Measurements from ENCODE around the gene FEN1.

Gene FEN1

GRCh38 chr11:61805146-61805545 is 12.4 kb downstream of the FEN1 start:
- no peaks in the 10 kb centered on the region for H3K4me1 ChIP-seq (ENCODE audit: control insufficient read depth in 1 of 2, insufficient read depth in 2 of 2, low read length in 2 of 2)
- no peaks in the 10 kb centered on the region for H3K27me3 ChIP-seq (ENCODE audit: low read depth, low read length)
- H3K9me3 ChIP-seq (ENCODE audit: control insufficient read depth in 1 of 2, low read length in 2 of 2) = no peaks in the 10 kb centered on the region
- no peak overlapping the region for H3K4me3 ChIP-seq (ENCODE audit: low read depth in 1 of 2, low read length in 2 of 2)
- H3K27ac ChIP-seq (ENCODE audit: low read length) = no peak overlapping the region
- peaks cover 29 to 40% of the 10 kb centered on the region in 2 donors for H3K36me3 ChIP-seq (ENCODE audit: control insufficient read depth in 1 of 2, insufficient read depth in 2 of 2, low read length in 2 of 2)

- H3K36me3 ChIP-seq (ENCODE audit: control insufficient read depth in 1 of 2, insufficient read depth in 2 of 2, low read length in 2 of 2) = peaks cover 30 to 54% of the 10 kb centered on the region in 2 donors
- no peaks in the 10 kb centered on the region for H3K4me1 ChIP-seq (ENCODE audit: control insufficient read depth in 1 of 2, insufficient read depth in 2 of 2, low read length in 2 of 2)
- no peak overlapping the region for H3K27ac ChIP-seq (ENCODE audit: low read length)
- no peaks in the 10 kb centered on the region for H3K27me3 ChIP-seq (ENCODE audit: low read depth, low read length)
- H3K9me3 ChIP-seq (ENCODE audit: control insufficient read depth in 1 of 2, low read length in 2 of 2) = no peaks in the 10 kb centered on the region
- H3K4me3 ChIP-seq (ENCODE audit: low read depth in 1 of 2, low read length in 2 of 2) = no peak overlapping the region
Measured at GRCh38 chr11:61806785-61807184, 14.1 kb downstream of the FEN1 start.

- Histone ChIP-seq H3K27ac (ENCODE audit: low read length) (no peak overlapping the region), H3K36me3 (ENCODE audit: control insufficient read depth in 1 of 2, insufficient read depth in 2 of 2, low read length in 2 of 2) (peaks cover 29 to 38% of the 10 kb centered on the region in 2 donors), H3K27me3 (ENCODE audit: low read depth, low read length) (no peaks in the 10 kb centered on the region), H3K9me3 (ENCODE audit: control insufficient read depth in 1 of 2, low read length in 2 of 2) (no peaks in the 10 kb centered on the region), H3K4me3 (ENCODE audit: low read depth in 1 of 2, low read length in 2 of 2) (no peak overlapping the region), H3K4me1 (ENCODE audit: control insufficient read depth in 1 of 2, insufficient read depth in 2 of 2, low read length in 2 of 2) (peaks cover 0 to 3% of the 10 kb centered on the region in 2 donors)
Measured at GRCh38 chr11:61810671-61811175, 18.0 kb downstream of the FEN1 start.

- Histone ChIP-seq H3K27me3 (ENCODE audit: low read depth, low read length) (no peaks in the 10 kb centered on the region), H3K36me3 (ENCODE audit: control insufficient read depth in 1 of 2, insufficient read depth in 2 of 2, low read length in 2 of 2) (peaks cover 26 to 32% of the 10 kb centered on the region in 2 donors), H3K4me1 (ENCODE audit: control insufficient read depth in 1 of 2, insufficient read depth in 2 of 2, low read length in 2 of 2) (peaks cover 0 to 9% of the 10 kb centered on the region in 2 donors), H3K9me3 (ENCODE audit: control insufficient read depth in 1 of 2, low read length in 2 of 2) (no peaks in the 10 kb centered on the region), H3K27ac (ENCODE audit: low read length) (no peak overlapping the region), H3K4me3 (ENCODE audit: low read depth in 1 of 2, low read length in 2 of 2) (no peak overlapping the region)
Measured at GRCh38 chr11:61811831-61812230, 19.1 kb downstream of the FEN1 start.

- Histone ChIP-seq H3K27ac (ENCODE audit: low read length) (no peak overlapping the region), H3K36me3 (ENCODE audit: control insufficient read depth in 1 of 2, insufficient read depth in 2 of 2, low read length in 2 of 2) (peaks cover 26 to 31% of the 10 kb centered on the region in 2 donors)
Measured at GRCh38 chr11:61812736-61813411, 20.2 kb downstream of the FEN1 start.

GRCh38 chr11:61814247-61814957 is 21.7 kb downstream of the FEN1 start:
- peak overlapping the region; percentile 69 to 70 for H3K4me3 ChIP-seq (ENCODE audit: low read depth in 1 of 2, low read length in 2 of 2)
- no peaks in the 10 kb centered on the region for H3K27me3 ChIP-seq (ENCODE audit: low read depth, low read length)

More at GRCh38 chr11:61812736-61813411, 20.2 kb downstream of the FEN1 start:
- Histone ChIP-seq H3K27me3 (ENCODE audit: low read depth, low read length) (no peaks in the 10 kb centered on the region), H3K4me3 (ENCODE audit: low read depth in 1 of 2, low read length in 2 of 2) (no peak overlapping the region), H3K4me1 (ENCODE audit: control insufficient read depth in 1 of 2, insufficient read depth in 2 of 2, low read length in 2 of 2) (peaks cover 0 to 9% of the 10 kb centered on the region in 2 donors), H3K9me3 (ENCODE audit: control insufficient read depth in 1 of 2, low read length in 2 of 2) (no peaks in the 10 kb centered on the region)

GRCh38 chr11:61814958-61815789 is 22.5 kb downstream of the FEN1 start:
- H3K9me3 ChIP-seq (ENCODE audit: control insufficient read depth in 1 of 2, low read length in 2 of 2) = no peaks in the 10 kb centered on the region
- peak overlapping the region; percentile 89 for H3K27ac ChIP-seq (ENCODE audit: low read length)
- H3K36me3 ChIP-seq (ENCODE audit: control insufficient read depth in 1 of 2, insufficient read depth in 2 of 2, low read length in 2 of 2) = peaks cover 17 to 23% of the 10 kb centered on the region in 2 donors
- H3K4me3 ChIP-seq (ENCODE audit: low read depth in 1 of 2, low read length in 2 of 2) = peak overlapping the region; percentile 69 to 70
- no peaks in the 10 kb centered on the region for H3K27me3 ChIP-seq (ENCODE audit: low read depth, low read length)
- peaks cover 0 to 9% of the 10 kb centered on the region in 2 donors for H3K4me1 ChIP-seq (ENCODE audit: control insufficient read depth in 1 of 2, insufficient read depth in 2 of 2, low read length in 2 of 2)

More at GRCh38 chr11:61814247-61814957, 21.7 kb downstream of the FEN1 start:
- Histone ChIP-seq H3K36me3 (ENCODE audit: control insufficient read depth in 1 of 2, insufficient read depth in 2 of 2, low read length in 2 of 2) (peaks cover 24 to 31% of the 10 kb centered on the region in 2 donors), H3K27ac (ENCODE audit: low read length) (peak overlapping the region; percentile 70), H3K9me3 (ENCODE audit: control insufficient read depth in 1 of 2, low read length in 2 of 2) (no peaks in the 10 kb centered on the region), H3K4me1 (ENCODE audit: control insufficient read depth in 1 of 2, insufficient read depth in 2 of 2, low read length in 2 of 2) (peaks cover 0 to 9% of the 10 kb centered on the region in 2 donors)

- H3K27me3 ChIP-seq (ENCODE audit: low read depth, low read length) = no peaks in the 10 kb centered on the region
- H3K9me3 ChIP-seq (ENCODE audit: control insufficient read depth in 1 of 2, low read length in 2 of 2) = no peaks in the 10 kb centered on the region
- H3K4me3 ChIP-seq (ENCODE audit: low read depth in 1 of 2, low read length in 2 of 2) = peak overlapping the region; percentile 69 to 70
- H3K4me1 ChIP-seq (ENCODE audit: control insufficient read depth in 1 of 2, insufficient read depth in 2 of 2, low read length in 2 of 2) = peaks cover 0 to 9% of the 10 kb centered on the region in 2 donors
- peak overlapping the region; percentile 89 for H3K27ac ChIP-seq (ENCODE audit: low read length)
- H3K36me3 ChIP-seq (ENCODE audit: control insufficient read depth in 1 of 2, insufficient read depth in 2 of 2, low read length in 2 of 2) = peaks cover 12 to 15% of the 10 kb centered on the region in 2 donors
Measured at GRCh38 chr11:61815790-61816735, 23.4 kb downstream of the FEN1 start.

- Histone ChIP-seq H3K36me3 (ENCODE audit: control insufficient read depth in 1 of 2, insufficient read depth in 2 of 2, low read length in 2 of 2) (peaks cover 8 to 11% of the 10 kb centered on the region in 2 donors), H3K27me3 (ENCODE audit: low read depth, low read length) (no peaks in the 10 kb centered on the region), H3K9me3 (ENCODE audit: control insufficient read depth in 1 of 2, low read length in 2 of 2) (no peaks in the 10 kb centered on the region), H3K4me3 (ENCODE audit: low read depth in 1 of 2, low read length in 2 of 2) (peak within 1 kb of the TSS; percentile 69 to 70), H3K27ac (ENCODE audit: low read length) (peak within 1 kb of the TSS; percentile 89), H3K4me1 (ENCODE audit: control insufficient read depth in 1 of 2, insufficient read depth in 2 of 2, low read length in 2 of 2) (peaks cover 0 to 9% of the 10 kb centered on the region in 2 donors)
Measured at GRCh38 chr11:61816736-61817455, 24.2 kb downstream of the FEN1 start, which contains the start of gene FADS1. Gene FADS1, minus strand, starts transcription at chr11:61817003. Its CDS starts 74 bp downstream, at chr11:61816929.
